ENCODE measurements around the gene HOTAIR.

The HOTAIR gene

DNA sequence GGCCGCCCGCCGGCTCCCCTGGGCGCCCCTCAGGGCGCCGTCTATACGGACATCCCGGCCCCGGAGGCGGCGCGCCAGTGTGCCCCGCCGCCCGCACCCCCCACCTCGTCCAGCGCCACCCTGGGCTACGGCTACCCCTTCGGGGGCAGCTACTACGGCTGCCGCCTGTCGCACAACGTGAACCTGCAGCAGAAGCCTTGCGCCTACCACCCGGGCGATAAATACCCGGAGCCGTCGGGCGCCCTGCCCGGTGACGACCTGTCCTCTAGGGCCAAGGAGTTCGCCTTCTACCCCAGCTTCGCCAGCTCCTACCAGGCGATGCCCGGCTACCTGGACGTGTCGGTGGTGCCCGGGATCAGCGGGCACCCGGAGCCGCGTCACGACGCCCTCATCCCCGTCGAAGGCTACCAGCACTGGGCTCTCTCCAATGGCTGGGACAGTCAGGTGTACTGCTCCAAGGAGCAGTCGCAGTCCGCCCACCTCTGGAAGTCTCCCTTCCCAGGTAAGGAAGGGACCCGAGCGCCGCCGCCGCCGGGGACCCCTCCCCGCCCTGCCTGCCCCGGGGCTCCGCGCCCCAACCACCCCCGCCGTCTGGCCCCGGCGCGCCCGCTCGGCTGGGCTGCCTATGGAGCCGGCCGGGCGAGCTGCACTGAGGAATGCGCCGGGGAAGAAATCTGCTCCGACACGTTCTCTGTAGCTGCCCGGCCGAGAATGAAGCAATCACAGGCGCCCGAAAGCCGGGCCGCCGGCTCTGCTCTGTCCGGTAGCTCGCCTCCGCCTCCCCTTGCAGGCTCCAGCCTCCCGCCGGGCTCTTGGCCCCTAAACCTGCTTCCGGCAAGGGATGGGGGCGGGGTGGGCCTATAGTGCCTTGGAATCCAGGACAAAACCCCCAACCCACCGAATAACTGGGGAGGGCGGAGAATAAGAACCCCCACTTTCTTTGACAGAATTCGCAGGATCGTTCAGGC lies 35.3 kb downstream of the HOTAIR start:
- DNase-seq = no peak

DNA sequence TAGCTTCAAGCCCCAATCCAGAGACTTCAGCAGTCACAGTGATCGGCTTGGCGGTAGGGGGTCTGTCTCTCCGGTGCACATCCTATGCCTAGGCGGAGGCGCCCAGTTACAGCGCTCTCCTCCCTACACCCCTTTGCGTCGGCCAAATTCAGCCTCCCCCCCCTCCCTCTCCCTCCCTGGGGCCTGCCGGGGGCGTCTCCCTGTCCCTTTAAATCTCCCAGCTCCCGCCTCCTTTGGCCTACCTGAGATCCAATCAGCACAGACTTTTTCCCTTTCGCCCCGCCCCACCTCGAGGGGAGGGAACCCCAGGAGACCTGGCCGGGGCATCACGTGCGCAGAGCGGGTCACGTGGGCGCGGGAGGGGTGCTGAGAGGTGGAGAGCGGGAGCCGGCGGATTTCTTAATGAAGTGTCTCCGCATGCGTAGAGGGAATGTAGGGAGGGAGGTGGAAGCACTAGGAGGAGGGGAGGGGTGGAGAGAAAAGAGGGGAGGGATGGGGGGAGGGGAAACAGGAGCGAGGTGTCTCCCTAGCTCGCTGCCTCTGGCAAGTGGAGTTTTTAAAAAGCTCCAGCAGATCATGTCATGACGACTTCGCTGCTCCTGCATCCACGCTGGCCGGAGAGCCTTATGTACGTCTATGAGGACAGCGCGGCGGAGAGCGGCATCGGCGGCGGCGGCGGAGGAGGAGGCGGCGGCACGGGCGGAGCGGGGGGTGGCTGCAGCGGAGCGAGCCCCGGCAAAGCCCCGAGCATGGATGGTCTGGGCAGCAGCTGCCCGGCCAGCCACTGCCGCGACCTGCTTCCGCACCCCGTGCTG lies 36.2 kb downstream of the HOTAIR start, which contains the start of gene HOXC13:
TSS of gene HOXC13 (plus strand) at position 506 of the 815 bp plus-strand sequence. CDS start at position 582, 76 bp downstream.
- no peak for DNase-seq

DNA sequence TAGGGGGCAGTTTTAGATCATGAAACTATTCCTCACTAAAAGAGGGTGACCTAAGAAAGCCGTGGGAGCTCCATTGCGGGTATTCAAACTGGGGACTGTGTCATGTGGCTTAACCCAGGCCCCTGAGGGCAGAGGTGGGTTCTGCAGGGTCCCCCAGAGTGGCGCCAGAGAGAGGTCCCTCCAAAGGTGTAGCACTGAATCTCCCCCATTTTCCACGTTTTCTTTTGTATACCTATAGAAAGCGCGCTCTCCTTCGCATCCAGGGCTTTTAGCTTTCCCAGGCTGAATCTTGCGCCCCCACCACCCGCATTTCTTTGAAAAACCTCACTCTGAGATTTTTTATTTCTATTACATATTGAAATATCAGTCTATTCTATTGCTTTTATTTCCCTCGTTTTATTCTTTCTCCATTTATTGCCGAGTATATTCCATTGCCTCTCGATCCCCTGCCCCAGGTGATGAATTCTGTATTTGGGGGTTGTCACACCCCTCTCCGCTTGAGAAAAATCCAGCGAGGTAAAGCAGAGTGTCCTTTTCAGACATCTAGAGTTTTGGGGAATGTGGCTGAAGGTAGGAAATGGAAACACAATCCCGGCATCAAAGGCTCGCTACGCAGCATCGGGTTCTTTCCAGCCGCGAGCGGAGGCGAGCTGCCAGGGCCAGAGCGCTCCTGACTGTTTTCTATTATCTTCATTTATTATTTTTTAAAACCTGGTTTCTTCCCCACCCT lies 37.0 kb downstream of the HOTAIR start:
- no peak for DNase-seq

DNA sequence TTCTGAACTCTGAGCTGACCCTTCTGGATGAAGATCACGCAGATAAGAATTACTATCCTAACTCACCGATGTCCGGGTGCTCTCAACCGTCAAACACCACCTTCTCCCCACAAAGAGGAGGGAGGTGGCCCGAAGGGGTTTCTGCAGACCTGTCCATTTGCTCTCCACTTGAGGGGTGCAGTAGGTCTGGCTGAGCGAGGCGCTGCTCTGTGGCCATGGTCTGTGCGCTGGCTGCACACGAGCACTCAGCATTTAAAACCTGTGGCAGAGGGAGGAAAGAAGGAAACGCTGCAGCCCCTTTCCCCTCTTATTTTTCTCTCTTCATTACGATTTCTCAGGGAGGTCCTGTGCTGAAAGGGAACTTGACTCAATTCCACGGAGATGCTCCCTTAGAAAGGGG lies 37.7 kb downstream of the HOTAIR start:
- no peak for DNase-seq

DNA sequence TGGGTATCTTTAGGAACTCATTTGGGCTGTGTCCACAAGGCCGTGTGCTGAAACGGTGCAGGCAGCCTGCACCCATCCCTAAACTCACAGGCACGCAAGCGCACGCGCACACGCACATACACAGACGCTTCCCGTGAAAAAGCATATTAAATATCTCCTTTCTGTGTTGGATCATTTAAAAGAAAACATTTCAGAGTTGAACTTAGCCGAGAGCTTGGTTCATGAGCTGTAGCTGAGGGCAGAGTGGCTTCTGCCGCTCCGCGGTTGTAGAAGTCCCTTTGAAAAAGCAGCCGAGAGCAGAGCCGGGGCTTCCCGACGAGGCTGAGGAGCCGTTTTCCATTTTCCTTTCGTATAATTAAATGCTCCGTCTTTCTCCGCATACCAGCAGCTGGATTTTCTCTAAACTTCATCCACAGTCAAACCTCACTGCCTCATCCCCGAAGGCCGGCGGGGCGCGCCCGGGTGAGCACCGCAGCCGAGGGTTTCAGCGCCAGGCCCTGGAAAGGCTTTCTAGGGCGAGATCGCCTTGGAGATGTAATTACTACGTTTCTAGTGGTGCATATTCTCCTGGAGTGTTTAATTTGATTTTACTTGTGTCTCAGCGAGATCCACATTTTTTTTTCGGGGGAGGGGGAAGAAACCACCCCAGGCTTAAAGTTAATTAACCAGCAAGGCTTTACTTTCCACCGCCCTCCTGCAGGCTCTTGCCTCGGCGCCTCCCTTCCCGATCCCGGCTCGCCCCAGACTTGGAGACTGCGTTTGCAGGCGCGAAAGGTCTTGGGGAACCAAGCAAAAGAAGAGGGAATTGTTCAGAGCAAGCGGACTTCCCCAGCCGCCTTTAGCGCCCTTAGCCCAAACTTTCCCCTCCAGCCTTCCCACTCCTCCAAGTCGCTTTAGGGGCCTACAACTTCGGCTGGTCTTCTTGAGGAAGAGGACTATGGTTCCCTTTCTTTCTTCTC lies 39.1 kb downstream of the HOTAIR start:
- DNase-seq = no peak

DNA sequence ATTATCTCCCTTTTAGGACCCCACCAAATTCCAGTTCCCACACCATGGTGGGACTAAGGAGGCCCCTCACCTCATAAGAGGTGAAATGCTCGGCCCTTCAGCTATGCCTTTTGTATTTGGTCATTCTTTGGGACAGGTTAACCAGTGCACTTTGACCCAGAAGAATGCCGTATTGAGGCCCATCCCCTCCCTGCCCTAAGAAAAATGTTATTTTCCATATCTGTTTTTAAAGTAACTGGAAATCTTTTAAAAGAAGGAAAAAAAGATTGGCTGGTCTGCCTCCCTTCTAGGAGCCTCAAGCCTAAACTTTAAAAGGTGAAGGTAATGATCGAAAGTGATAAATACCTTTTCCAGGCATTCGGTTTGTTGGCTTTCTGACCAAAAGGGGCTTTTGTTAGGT lies 41.8 kb downstream of the HOTAIR start:
- DNase-seq = no peak

DNA sequence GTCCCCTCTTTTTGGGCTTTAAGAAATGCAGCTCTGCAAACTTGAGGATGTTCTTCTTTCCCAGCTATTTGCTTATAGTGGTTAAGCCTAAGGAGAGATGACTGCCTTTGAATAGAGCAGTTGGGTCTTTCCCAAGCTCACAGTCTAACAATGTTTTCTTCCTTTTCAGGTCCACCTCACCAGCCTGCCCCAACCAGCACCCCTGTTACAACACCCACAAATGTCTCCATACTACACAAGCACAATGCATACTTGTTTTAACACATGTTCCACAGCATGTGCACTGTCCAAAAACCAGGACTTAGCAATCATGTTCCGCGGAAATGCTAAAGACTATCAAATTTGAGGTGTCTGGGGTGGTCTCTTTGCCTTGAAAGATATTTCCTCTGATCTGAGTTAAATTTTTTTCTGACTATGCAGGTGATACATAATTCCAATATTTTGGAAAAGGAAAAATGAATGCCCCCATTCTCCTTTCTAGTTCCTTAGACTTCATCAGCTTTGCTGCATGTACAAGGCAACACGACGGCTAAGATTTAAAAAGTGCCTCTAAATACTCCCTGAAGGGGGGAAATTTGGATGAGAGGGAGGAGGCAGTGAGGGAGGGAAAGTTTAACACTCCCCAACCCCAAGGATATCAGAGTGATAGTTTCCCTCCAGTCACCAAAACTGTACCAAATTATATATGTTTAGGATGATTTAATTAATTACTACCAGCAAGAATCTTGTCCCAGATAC lies 42.7 kb downstream of the HOTAIR start:
- DNase-seq = no peak

DNA sequence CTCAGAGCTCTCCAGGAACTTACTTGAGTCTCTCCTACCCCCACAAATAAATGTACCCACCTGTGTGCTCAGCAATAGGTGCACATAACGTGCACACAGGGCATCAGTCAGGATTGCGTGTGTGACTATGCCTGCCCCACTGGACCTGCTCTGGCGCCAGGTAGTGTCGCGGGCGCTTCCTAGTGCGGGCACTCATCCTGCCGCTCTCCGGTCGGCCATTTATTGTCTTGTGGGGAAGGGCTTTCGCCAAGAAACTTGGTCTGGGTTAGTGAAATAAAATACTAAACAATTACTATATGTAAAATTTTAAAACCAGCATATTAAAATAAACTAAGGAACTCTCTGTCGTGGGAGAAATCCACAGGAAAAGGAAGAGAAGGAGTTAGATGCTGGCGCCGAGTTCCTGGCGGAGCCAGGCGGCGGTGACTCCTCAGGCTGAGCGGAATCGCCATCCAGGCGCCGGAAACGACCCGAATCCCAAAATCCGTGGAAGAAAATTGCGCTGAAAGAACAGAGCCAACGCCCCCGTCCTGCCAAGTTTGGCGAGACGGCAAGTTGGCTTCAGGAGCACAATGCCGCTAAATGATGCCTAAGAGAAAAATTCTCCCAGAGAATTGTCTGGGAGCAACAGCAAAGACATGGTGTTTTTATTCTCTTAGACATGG lies 44.0 kb downstream of the HOTAIR start:
- no peak for DNase-seq

DNA sequence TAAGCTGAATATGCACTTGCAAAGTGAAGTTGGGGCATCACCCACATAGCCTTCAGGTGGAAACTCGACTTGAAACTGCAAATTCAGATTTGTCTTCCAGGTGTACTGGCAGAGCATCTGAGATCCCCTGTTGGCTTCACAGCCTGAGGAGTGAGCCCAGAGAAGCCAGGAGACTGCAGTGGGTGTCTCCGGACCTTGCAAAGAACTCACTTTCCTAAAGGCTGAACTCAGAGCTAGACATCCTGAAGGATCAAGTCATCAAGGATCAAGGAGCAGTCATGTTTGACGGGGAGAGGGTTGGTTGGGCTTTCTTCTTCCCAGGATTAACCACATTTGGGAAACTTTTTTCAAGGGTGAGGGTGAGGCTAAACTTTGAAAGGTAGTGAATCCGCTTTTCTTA lies 45.2 kb downstream of the HOTAIR start:
- DNase-seq = no peak

DNA sequence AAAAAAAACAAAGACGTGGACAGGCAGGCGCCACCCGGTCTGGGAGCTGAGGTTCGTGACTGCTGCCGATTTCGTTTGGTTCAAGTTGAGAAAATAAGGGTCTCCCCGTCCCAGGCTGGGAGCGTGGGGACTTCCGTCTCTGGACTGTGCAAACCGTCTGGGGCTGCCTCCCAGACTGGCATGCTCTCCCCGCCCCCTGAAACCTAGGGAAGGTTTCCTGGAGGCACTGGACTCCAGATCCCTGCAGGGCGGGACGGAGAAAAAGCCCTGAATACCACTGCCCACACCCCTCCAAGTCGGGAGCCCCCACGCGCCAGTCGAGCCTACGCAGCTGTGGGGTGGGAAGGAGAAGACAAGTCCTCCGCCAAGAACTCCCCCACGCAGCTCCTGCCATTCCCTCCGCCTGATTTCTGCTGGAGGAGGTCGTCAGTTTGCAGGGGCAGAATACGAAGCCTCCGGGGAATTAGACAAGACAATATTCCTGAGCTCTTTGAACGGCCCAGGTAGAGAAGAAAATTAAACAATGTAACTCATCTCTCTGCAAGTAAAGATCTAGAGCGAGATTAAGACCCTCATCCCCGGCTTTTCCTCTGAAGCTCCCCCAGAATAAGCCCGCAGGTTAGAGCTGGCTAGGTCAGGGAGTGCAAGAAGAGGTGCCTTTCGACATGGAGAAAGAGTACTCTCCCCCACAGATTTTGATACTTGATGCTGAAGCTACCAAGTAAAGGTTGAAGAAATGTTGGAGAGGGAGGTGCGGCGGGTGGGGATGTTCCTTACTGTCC lies 46.5 kb downstream of the HOTAIR start:
- DNase-seq = no peak

DNA sequence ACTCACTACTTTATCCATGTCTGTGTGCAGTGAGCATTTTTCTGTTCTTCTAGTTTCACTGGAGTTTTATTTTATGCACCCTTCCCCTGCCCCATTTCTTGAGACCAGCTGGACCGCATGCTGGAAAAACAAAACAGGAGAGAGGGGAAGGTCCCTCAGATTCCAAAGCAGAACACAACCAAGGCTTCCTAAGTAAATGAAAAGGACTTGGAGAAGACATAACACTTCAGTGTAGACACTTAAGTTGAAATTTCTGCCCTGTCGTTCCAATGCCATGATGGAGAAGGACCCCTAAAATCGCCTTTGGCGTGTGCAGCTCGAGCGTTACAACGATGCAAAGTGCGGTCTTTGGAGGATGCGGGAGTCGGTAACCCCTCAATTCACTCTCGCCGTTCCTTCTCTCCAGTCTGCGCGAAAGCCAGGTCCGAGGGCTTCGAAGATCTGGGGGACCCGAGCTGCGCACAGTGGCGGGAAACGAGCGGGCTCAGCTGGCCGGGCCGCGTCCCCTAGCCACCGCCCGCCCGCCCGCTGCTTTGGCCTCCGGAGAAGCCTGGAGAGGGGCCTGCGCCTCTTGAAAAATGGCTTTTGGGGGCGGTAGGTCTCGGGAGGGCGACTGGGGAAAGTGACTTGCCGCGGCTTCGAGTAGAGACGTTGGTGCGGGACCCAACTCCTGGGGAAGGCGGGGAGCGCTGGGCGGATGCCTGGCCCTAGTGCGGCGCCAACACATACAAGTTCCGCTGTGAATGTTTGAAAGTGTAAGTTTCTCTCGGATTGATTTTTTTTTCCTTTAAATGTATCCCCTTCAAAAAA lies 47.3 kb downstream of the HOTAIR start:
- DNase-seq = no peak

DNA sequence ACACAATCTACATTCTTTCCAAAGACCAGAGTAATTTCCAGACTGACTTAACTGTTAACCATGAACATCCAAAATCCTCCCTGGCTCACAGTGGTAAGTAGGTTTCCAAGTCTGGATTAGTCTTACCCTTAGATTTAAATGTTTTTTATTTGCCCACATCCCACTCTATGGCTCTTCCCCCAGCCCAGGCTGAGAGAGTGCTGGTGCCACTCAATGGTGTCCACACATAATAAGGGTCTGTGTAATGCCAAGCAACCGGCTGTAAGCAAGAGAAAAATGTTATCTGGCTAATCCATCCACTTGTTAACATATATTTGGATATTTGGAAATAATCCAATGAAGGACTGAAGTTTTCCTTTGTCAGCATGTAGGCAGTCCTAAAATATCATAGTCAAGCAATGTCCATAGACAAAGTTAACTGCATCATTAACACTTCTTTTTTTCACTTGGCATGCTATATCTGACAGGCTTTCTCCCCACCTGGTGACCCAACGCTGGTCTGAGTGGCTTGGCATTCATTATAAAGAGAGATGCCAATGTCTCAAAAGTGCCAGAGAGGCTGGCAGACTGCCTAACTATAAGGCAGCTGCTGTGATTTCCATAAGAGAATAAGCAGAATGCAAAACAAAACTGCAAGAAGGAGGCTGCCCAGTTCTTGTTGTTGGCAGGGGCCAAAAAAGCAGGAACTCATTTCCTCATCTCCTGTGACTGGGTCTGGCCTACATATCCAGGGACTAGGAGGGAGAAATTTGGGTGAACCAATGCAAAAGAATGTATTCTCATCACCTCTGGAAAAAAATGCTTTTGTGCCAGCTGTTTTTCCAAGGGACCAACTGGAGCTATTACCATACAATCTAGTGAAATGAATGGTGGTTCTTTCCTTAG lies 50.0 kb downstream of the HOTAIR start:
- DNase-seq = no peak

DNA sequence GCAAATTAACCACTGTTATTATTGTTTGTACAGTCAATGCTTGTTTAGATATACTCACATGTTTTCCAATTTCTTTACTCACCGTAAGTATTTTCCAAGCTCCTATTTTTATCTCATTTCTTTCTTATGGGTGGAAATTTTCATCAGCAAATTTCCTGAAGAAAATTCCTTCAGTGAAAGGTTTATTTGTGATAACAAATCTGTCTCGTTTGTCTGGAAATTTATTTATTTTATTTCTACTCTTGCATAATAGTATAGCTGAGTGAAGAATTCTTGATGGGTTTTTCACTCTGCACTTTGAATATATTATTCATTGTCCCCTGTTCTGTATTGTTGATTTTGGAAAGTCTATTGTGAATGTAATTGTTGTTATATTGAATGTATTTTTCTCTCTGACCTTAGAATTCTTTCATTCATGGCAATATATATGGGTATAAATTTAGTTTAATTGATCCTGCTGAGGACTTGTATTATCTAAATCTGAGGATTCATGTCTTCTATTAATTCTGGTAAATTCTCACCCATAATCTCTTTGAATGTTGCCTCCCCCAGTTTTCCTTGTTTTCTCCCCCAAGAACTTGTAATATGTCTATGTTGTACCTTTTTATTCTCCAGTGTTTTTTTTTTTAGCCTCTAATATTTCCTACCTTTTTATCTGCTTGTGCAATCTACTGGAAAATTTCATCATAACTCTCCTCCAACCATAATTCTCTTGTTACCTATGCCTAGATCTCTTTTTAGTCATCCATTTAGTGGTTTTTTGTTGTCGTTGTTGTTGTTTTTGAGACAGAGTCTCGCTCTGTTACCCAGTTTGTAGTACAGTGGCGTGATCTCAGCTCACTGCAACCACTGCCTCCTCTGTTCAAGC lies 57.7 kb downstream of the HOTAIR start:
- DNase-seq = no peak
